GM11168 (cell line): ENCODE results near the gene CC2D1B.

Experiments used
- in situ Hi-C: fragments of 300-500 bp; cut with MboI; formaldehyde crosslinking; loops from one replicate; pipeline ENCODE4 v1.12.0; 2022; ENCODE audit warnings: low sequenced_read_pairs; ENCODE audit not compliant: unreplicated experiment

Gene CC2D1B

GRCh38 chr1:52306227-52307006, 59.6 kb downstream of the CC2D1B start:
- in situ Hi-C loops: no loop called here

DNA sequence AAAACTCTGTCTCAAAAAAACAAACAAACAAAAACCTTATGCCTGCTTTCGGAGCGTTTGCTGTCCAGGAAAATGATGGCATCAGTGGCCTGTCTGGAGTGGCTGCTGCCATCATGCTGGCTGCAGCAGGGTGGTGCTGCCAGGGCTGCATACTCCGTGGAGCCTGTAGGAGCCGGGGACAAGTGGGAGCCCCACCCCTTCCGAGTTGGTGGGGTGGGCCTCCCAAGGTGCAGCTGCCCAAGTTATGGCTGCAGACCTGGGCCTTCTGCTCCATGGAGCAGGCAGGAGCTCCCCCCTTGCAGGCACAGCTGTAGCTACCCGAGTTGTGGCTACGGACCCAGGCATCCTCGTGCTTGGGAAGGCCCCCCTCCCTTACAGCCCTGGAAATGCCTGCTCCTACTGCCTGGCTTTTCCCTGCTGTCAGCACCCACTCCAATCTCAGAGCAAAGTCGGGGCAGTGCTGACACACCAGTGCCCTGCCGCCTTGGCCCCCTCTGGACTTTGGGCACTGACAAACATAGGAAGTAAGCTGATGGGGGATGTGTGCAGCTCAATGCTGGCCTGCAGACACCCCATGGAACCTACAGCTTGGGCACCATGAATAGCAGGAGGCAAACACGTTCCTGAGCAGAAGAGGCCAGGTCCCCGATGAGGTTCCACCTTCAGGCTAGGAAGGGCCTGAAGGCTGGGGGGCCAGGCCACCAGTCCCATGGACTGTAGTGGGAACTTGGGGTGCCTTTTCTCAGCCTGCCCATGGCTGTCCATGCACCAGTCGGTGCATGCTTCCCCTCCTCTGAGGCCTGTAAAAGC, 60.4 kb downstream of the CC2D1B start:
- in situ Hi-C loops: no loop called here
